ENCODE results near the gene GFI1.
A peak's percentile ranks its signal among the peaks of the same experiment; 100 is the strongest.

The GFI1 gene

DNA sequence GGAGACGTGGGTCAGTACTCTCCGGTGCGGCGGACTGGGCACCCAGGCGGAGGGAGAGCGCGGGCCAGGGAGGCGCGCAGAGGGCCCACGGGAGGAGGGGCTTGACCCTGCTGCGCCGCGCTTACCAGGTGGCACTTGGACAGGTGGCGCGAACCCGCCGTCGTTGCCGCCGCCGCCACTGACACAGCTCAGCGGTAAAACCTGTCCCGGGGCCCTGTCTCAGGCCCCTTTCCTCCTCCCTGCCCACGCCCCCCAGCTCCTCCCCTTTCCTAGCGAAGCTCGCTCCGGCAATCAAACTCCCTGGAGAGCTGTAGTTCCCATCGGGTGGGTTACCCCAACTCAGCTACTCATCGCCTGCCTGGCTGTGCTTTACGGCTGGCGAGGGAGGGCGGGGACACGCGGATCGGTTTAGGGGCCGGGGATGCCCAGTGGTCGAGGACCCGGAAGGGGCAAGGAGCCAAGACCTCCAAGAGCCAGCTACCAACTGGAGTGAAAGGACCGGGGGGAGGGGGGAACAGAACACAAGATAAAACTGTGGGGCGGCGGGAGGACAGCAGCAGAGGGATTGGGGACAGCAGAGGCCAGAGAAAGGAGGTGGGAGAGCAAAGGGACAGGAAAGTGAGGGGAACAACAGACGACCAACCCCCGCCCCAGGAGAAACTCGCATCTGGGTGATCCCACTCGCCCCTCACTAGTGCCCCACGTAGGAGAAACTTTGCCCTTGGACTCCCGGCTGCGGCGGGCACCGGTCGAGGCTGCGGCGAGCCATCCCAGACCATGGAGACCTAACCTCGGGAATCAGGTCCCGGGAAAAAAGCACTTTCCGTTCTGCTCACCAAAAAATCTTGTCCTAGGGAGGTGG lies 2.9 kb downstream of the GFI1 start:
- peak overlapping the region; percentile 73; the same call in 1 of the 2 replicates for H3K27ac ChIP-seq (ENCODE audit: low read length)
- no peaks in the 10 kb centered on the region for H4K20me1 ChIP-seq (ENCODE audit: insufficient read depth, low read length)
- peak overlapping the region; percentile 75 for H3K9ac ChIP-seq (ENCODE audit: low read length)
- no peaks in the 10 kb centered on the region for H3K79me2 ChIP-seq (ENCODE audit: low read length)
- peak overlapping the region; percentile 58; the same call in 1 of the 2 replicates for H2AFZ ChIP-seq (ENCODE audit: low read depth, low read length)
- peaks cover 7% of the 10 kb centered on the region for H3K27me3 ChIP-seq (ENCODE audit: low read depth, low read length)
- peaks cover 6% of the 10 kb centered on the region; the same call in 1 of the 2 replicates for H3K4me1 ChIP-seq (ENCODE audit: low read length)
- H3K9me3 ChIP-seq (ENCODE audit: insufficient read depth, low read length), result no peaks in the 10 kb centered on the region
- H3K4me2 ChIP-seq (ENCODE audit: low read length), result peak overlapping the region; percentile 87
- H3K36me3 ChIP-seq (replicated peaks; ENCODE audit: low read depth, low read length), result no peaks in the 10 kb centered on the region
- peak overlapping the region; percentile 90 for H3K4me3 ChIP-seq (ENCODE audit: low read length)
- TF ChIP-seq, protein P1, sequence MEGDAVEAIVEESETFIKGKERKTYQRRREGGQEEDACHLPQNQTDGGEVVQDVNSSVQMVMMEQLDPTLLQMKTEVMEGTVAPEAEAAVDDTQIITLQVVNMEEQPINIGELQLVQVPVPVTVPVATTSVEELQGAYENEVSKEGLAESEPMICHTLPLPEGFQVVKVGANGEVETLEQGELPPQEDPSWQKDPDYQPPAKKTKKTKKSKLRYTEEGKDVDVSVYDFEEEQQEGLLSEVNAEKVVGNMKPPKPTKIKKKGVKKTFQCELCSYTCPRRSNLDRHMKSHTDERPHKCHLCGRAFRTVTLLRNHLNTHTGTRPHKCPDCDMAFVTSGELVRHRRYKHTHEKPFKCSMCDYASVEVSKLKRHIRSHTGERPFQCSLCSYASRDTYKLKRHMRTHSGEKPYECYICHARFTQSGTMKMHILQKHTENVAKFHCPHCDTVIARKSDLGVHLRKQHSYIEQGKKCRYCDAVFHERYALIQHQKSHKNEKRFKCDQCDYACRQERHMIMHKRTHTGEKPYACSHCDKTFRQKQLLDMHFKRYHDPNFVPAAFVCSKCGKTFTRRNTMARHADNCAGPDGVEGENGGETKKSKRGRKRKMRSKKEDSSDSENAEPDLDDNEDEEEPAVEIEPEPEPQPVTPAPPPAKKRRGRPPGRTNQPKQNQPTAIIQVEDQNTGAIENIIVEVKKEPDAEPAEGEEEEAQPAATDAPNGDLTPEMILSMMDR (IDR thresholded peaks at IDR 0.05; ENCODE audit: low read depth, low read length), result no peak
- TF ChIP-seq EZH2phosphoT487 (IDR thresholded peaks at IDR 0.05; ENCODE audit: low read depth), result no peak

- Histone ChIP-seq H3K27ac (ENCODE audit: low read length) (no peak overlapping the region), H3K79me2 (ENCODE audit: low read length) (no peaks in the 10 kb centered on the region), H3K4me2 (ENCODE audit: low read length) (peak overlapping the region; percentile 87), H2AFZ (ENCODE audit: low read depth, low read length) (peak overlapping the region; percentile 58; the same call in 1 of the 2 replicates), H3K4me3 (ENCODE audit: low read length) (peak overlapping the region; percentile 90), H3K4me1 (ENCODE audit: low read length) (peaks cover 6% of the 10 kb centered on the region; the same call in 1 of the 2 replicates), H3K27me3 (ENCODE audit: low read depth, low read length) (peaks cover 7% of the 10 kb centered on the region), H3K9ac (ENCODE audit: low read length) (peak overlapping the region; percentile 75), H4K20me1 (ENCODE audit: insufficient read depth, low read length) (no peaks in the 10 kb centered on the region), H3K9me3 (ENCODE audit: insufficient read depth, low read length) (no peaks in the 10 kb centered on the region), H3K36me3 (replicated peaks; ENCODE audit: low read depth, low read length) (no peaks in the 10 kb centered on the region)
- TF ChIP-seq EZH2phosphoT487 (IDR thresholded peaks at IDR 0.05; ENCODE audit: low read depth), result no peak
- TF ChIP-seq, protein P1 (IDR thresholded peaks at IDR 0.05; ENCODE audit: low read depth, low read length), result no peak
These were observed 3.8 kb downstream of the GFI1 start for GRCh38 chr1:92482665-92483609.

GRCh38 chr1:92481971-92482664 lies 4.6 kb downstream of the GFI1 start:
- no peak overlapping the region for H3K27ac ChIP-seq (ENCODE audit: low read length)
- no peak overlapping the region for H3K9ac ChIP-seq (ENCODE audit: low read length)
- no peaks in the 10 kb centered on the region for H3K36me3 ChIP-seq (replicated peaks; ENCODE audit: low read depth, low read length)
- H3K4me1 ChIP-seq (ENCODE audit: low read length), result peaks cover 6% of the 10 kb centered on the region; the same call in 1 of the 2 replicates
- H4K20me1 ChIP-seq (ENCODE audit: insufficient read depth, low read length), result no peaks in the 10 kb centered on the region
- H3K4me2 ChIP-seq (ENCODE audit: low read length), result peak overlapping the region; percentile 87
- no peaks in the 10 kb centered on the region for H3K9me3 ChIP-seq (ENCODE audit: insufficient read depth, low read length)
- peak overlapping the region; percentile 90 for H3K4me3 ChIP-seq (ENCODE audit: low read length)
- no peak overlapping the region for H2AFZ ChIP-seq (ENCODE audit: low read depth, low read length)
- H3K27me3 ChIP-seq (ENCODE audit: low read depth, low read length), result peaks cover 7% of the 10 kb centered on the region
- TF ChIP-seq, protein P1 (IDR thresholded peaks at IDR 0.05; ENCODE audit: low read depth, low read length), result no peak
- no peak for TF ChIP-seq EZH2phosphoT487 (IDR thresholded peaks at IDR 0.05; ENCODE audit: low read depth)
- no peaks in the 10 kb centered on the region for H3K79me2 ChIP-seq (ENCODE audit: low read length)

Data from OCI-LY3 (cell line).